HG02571 (cell line): Measurements from ENCODE around the gene CCDC167.
"Not testable (repeated sequence)": the region's sequence is repeated elsewhere in the genome, so short reads cannot be mapped to it uniquely, and the experiment has no call there.

Source experiments
- ATAC-seq: cut with Tn5 transposase; IDR thresholded peaks from one replicate; pipeline ENCODE4 v1.9.1; 2021; ENCODE audit warnings: mild to moderate bottlenecking, moderate library complexity; ENCODE audit not compliant: unreplicated experiment

CCDC167 gene

GRCh38 chr6:37477656-37478435 lies 21.8 kb downstream of the CCDC167 start:
- ATAC-seq: no peak

GRCh38 chr6:37477191-37477590 lies 22.5 kb downstream of the CCDC167 start:
- no peak for ATAC-seq

GRCh38 chr6:37474316-37474715 lies 25.4 kb downstream of the CCDC167 start:
- no peak for ATAC-seq

- ATAC-seq: no peak
Observed at GRCh38 chr6:37473364-37474095, 26.2 kb downstream of the CCDC167 start.

- ATAC-seq: no peak
Observed at GRCh38 chr6:37467718-37468117, 32.0 kb downstream of the CCDC167 start.

GRCh38 chr6:37463110-37463509 lies 36.6 kb downstream of the CCDC167 start:
- ATAC-seq: no peak

- ATAC-seq: no peak
Observed at GRCh38 chr6:37460805-37461204, 38.9 kb downstream of the CCDC167 start.

GRCh38 chr6:37459981-37460800 lies 39.5 kb downstream of the CCDC167 start:
- no peak for ATAC-seq

GRCh38 chr6:37456816-37457560 lies 42.7 kb downstream of the CCDC167 start:
- ATAC-seq: no peak

- ATAC-seq: no peak
Observed at GRCh38 chr6:37456126-37456525, 43.6 kb downstream of the CCDC167 start.

- ATAC-seq: no peak
Observed at GRCh38 chr6:37454420-37455140, 45.1 kb downstream of the CCDC167 start.

- no peak for ATAC-seq
Observed at GRCh38 chr6:37452522-37452921, 47.2 kb downstream of the CCDC167 start.

- ATAC-seq: no peak
Observed at GRCh38 chr6:37451441-37452193, 48.1 kb downstream of the CCDC167 start.

- no peak for ATAC-seq
Observed at GRCh38 chr6:37449984-37450383, 49.7 kb downstream of the CCDC167 start.

- ATAC-seq: not testable (repeated sequence)
Observed at GRCh38 chr6:37443216-37443542, 56.5 kb downstream of the CCDC167 start.

- no peak for ATAC-seq
Observed at GRCh38 chr6:37442416-37443215, 57.1 kb downstream of the CCDC167 start.

- ATAC-seq: no peak
Observed at GRCh38 chr6:37441651-37442050, 58.0 kb downstream of the CCDC167 start.

- ATAC-seq: no peak
Observed at GRCh38 chr6:37438930-37439329, 60.8 kb downstream of the CCDC167 start.

GRCh38 chr6:37435816-37436215 lies 63.9 kb downstream of the CCDC167 start:
- ATAC-seq: no peak
